Uterus (tissue), 4 donors: ENCODE measurements around the gene RAD9A. TPM values are rescaled to one million over a fixed set of nuclear protein-coding genes. Genes with fewer than 3 reads are reported as not detected.

Source experiments
- DNase-seq, 2 donors: peaks; one replicate each; pipeline ENCODE4 v3.0.0-alpha.2; 2019 to 2020
- H3K27ac ChIP-seq, 2 donors: fragments of 200-600 bp; sonication (generic); 1 replicate in 1 of 2; 2 replicates in 1 of 2; pipeline ENCODE4 v1.5.1; 2016 to 2018
- H3K27me3 ChIP-seq, 2 donors: fragments of 200-600 bp; sonication (generic); one replicate each; pipeline ENCODE4 v1.5.1; 2018 to 2019; ENCODE audit warnings: control low read depth in 1 of 2
- H3K36me3 ChIP-seq, 2 donors: fragments of 200-600 bp; sonication (generic); one replicate each; pipeline ENCODE4 v1.5.1; 2019; ENCODE audit warnings: control low read depth in 1 of 2
- H3K4me1 ChIP-seq, 2 donors: fragments of 200-600 bp; sonication (generic); one replicate each; pipeline ENCODE4 v1.5.1; 2018 to 2019; ENCODE audit warnings: control low read depth in 1 of 2
- H3K4me3 ChIP-seq, 2 donors: fragments of 200-600 bp; sonication (generic); 1 replicate in 1 of 2; 2 replicates in 1 of 2; pipeline ENCODE4 v1.5.1; 2018 to 2019; ENCODE audit warnings: mild to moderate bottlenecking in 1 of 2
- H3K9me3 ChIP-seq, 2 donors: fragments of 200-600 bp; sonication (generic); one replicate each; pipeline ENCODE4 v1.5.1; 2019; ENCODE audit warnings: control low read depth in 1 of 2
- POLR2A ChIP-seq, 2 donors: fragments of 450-650 bp; IDR thresholded peaks; one replicate each; pipeline ENCODE4 v1.6.1; 2016; ENCODE audit warnings: antibody characterized with exemption in 2 of 2, mild to moderate bottlenecking in 1 of 2, moderate library complexity in 1 of 2
- intact Hi-C: fragments of 100-400 bp; cut with DNase I; formaldehyde crosslinking; loops from one replicate; pipeline ENCODE4 v1.15.1; 2023; ENCODE audit warnings: low total_unique reads
- total RNA-seq, 4 donors: library from RNA; depleted of rRNA in 3 of 4; stranded (reverse); fragments of >200 nt in 3 of 4; gene quantifications; one replicate each; pipeline versions ENCODE4 v1.1.0 to v1.2.4, GENCODE V29; 2014 to 2023
- TF ChIP-seq, protein P1 (sequence below), 4 experiments: fragments of 200-600 bp in 2 of 4; fragments of 450-650 bp in 2 of 4; sonication (generic) in 2 of 4; IDR thresholded peaks; one replicate each; pipeline ENCODE4 v1.5.1; 2016 to 2019; ENCODE audit warnings: antibody characterized with exemption in 4 of 4, mild to moderate bottlenecking in 2 of 4, moderate library complexity in 1 of 4
- donor health status: DM: yes; HTN: yes; CAD: no.

Gene RAD9A
- total RNA-seq, 4 donors from 2014 or later: 2.6 to 37.3 (median 11.6) TPM

DNA sequence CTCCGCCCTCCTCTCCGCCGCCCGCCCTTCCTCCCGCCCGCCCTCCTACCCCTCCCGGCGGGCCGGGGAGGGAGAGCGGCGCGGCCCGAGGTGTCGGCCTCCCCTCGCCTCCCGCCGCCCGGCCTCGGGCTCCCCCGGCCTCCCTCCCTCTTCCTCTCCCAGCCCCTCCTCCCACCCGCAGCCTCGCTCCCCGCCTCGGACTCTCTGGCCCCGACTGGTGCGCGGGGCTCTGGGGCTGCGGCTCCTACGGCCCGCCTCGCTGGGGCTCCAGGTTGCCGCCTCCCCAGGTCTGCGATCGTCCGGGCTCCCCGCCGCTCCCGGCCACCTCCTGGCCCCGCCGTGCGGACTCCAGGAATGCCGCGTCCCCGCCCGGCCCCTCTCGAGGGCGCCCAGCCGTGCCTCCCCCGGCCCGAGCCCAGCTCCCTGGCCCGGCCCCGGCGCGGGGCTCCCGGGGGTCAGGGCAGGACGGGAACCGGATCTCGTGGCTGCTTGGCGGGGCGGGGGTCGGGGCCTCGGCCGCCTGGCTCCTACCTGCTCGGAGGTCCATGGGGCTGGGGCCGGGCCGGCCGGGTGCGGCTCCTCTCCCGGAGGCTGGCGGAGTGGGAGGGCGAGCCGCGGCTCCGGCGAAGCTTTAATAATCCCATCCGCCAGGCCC lies 18.7 kb upstream of the RAD9A start, which contains the start of gene CLCF1:
TSS of gene CLCF1 (minus strand) at position 606 of the 655 bp plus-strand sequence. CDS start at position 547, 59 bp downstream.
- DNase-seq: peak; percentile 79 to 83
- no peaks in the 10 kb centered on the region for H3K4me1 ChIP-seq
- peak within 1 kb of the TSS; percentile 92 to 99 for H3K27ac ChIP-seq
- no peaks in the 10 kb centered on the region for H3K36me3 ChIP-seq
- peak in 1 of 2 donors; percentile 43 for TF ChIP-seq POLR2A (IDR thresholded peaks at IDR 0.05)
- TF ChIP-seq, protein P1, sequence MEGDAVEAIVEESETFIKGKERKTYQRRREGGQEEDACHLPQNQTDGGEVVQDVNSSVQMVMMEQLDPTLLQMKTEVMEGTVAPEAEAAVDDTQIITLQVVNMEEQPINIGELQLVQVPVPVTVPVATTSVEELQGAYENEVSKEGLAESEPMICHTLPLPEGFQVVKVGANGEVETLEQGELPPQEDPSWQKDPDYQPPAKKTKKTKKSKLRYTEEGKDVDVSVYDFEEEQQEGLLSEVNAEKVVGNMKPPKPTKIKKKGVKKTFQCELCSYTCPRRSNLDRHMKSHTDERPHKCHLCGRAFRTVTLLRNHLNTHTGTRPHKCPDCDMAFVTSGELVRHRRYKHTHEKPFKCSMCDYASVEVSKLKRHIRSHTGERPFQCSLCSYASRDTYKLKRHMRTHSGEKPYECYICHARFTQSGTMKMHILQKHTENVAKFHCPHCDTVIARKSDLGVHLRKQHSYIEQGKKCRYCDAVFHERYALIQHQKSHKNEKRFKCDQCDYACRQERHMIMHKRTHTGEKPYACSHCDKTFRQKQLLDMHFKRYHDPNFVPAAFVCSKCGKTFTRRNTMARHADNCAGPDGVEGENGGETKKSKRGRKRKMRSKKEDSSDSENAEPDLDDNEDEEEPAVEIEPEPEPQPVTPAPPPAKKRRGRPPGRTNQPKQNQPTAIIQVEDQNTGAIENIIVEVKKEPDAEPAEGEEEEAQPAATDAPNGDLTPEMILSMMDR (IDR thresholded peaks at IDR 0.05): no peak
- no peaks in the 10 kb centered on the region for H3K9me3 ChIP-seq
- intact Hi-C loops: no loop called here
- peak within 1 kb of the TSS; percentile 52 to 85 for H3K4me3 ChIP-seq
- H3K27me3 ChIP-seq: no peaks in the 10 kb centered on the region

DNA sequence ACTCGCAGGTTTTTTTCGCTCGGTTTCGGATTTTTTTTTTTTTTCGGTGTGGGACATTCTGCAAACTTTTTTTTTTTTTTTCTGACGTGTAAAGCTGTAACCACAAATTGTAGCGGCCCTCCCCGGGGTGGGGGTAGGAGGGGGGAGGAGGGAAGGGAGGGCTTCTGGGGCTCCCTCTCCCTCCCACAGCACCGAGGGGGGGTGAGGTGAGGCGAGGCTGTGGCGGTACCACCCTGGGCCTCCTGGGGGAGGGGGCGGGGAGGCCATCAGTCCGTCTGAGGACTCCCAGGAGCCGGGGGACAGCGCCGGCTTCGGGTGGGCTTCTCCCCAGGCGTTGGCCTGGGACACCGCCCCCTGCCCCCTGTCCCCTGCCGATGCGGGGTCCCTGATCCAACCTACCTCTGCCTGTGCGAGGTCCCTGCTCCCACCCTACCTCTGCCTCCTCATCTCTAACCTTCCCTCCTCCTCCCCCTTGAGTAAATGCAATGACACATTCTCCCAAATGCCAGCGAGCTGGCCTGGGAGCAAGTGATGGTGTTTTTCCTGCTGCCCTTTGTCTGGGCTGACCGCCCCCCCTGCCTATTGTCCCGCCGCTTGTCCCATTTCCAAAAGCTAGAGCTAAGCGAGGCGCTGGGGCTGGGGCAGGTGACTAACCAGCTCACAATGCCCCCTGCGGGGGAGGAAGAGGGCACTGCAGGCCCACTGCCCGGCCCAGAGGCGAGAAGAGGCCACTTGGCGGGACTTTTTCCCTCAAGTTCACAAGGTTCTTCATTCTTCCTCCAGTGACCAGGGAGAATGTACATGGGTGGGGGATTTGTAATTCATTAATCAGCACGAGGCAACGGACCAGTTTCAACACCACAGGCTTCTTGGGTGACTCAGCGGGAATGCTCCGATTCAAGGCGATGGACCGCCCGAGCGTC lies 17.9 kb upstream of the RAD9A start:
- peak; percentile 24 to 52 for TF ChIP-seq POLR2A (IDR thresholded peaks at IDR 0.05)
- TF ChIP-seq, protein P1 (IDR thresholded peaks at IDR 0.05): peak in 3 of 4 experiments; percentile 19 to 62 (median 56)
- Histone ChIP-seq H3K4me1 (no peaks in the 10 kb centered on the region), H3K9me3 (no peaks in the 10 kb centered on the region), H3K36me3 (no peaks in the 10 kb centered on the region), H3K27ac (peak overlapping the region; percentile 92 to 99), H3K4me3 (peak overlapping the region; percentile 52 to 85), H3K27me3 (no peaks in the 10 kb centered on the region)
- DNase-seq: peak; percentile 83 to 91
- intact Hi-C loops: no loop called here

DNA sequence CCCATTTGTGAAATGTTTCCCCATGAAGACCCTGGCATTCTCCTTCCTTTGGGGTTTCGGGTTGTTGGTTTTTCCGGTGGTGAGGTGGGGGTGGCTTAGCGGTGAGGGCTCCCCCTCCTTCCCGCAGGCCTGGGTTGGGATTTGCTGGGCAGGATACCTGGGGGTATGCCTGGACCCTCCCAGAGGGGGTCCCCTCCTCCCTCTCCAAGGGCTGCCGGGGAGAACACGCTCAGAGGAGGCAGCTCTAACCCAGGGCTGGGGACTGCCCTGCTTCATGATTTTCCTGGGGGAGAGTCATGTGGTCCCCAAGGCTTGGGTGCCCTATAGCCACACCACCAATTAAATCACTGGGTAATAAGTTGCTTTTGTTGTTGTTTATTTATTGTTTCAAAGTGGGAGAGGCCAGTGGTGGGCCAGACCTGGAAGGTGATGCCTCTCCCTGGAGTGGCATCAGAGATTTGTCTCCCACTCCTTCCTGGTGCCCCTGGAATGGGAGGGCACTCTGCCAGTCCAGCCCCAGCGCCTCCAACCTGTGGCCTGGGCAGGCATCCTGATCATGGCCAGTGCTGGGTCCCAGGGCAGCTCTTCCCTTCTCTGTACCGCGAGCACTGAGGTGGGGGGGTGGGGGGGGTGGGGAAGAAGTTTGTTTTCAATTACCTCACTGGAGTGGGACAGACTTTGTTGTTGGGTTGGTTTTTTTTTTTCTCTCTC lies 17.1 kb upstream of the RAD9A start:
- intact Hi-C loops: no loop called here
- Histone ChIP-seq H3K9me3 (no peaks in the 10 kb centered on the region), H3K4me1 (no peaks in the 10 kb centered on the region), H3K27me3 (no peaks in the 10 kb centered on the region), H3K27ac (peak overlapping the region; percentile 92 to 99), H3K4me3 (peak overlapping the region in 1 of 2 donors; percentile 85), H3K36me3 (no peaks in the 10 kb centered on the region)
- TF ChIP-seq POLR2A (IDR thresholded peaks at IDR 0.05): no peak
- TF ChIP-seq, protein P1 (IDR thresholded peaks at IDR 0.05): no peak
- peak in 1 of 2 donors; percentile 42 for DNase-seq

DNA sequence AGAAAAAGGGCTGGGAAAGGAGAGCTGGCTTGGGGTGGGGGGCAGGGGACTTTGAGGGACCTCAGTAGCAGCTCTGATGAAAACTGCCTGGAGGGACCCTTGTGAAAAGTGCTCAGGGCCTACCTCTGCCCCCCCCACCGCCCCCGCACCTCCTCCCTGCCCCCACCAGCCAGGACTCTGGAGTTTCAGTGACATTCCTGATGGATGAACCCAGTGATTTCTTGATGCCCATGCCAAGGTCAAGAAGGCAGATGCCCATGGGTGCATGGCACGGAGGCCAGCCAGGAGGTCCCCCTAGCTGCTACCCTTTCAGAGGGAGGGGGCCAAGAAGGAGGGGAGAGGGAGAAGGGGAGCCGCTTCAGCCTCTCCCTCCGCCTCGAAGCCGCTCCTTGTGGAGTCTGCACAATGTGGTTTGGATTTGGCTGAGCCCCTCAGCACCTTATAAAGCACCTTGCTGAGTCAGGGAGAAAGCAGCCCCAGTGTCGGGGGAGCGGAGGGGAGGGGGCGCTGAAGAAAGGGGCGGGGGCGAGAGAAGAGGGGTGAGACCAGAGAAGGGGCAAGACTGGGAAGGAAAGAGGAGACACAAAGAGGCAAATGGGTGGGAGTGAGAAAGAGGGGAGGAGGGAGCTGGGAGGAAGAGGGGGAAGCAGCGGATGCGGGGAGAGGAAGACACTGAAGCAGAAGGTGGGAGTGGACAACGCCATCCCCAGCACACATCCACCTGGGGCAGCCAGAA lies 16.3 kb upstream of the RAD9A start:
- DNase-seq: peak in 1 of 2 donors; percentile 20
- intact Hi-C loops: no loop called here
- Histone ChIP-seq H3K36me3 (no peaks in the 10 kb centered on the region), H3K27me3 (no peaks in the 10 kb centered on the region), H3K9me3 (no peaks in the 10 kb centered on the region), H3K27ac (peak overlapping the region; percentile 92 to 99), H3K4me1 (no peaks in the 10 kb centered on the region), H3K4me3 (no peak overlapping the region)
- TF ChIP-seq POLR2A (IDR thresholded peaks at IDR 0.05): peak in 1 of 2 donors; percentile 0
- TF ChIP-seq, protein P1 (IDR thresholded peaks at IDR 0.05): no peak
